KOPT-K1 (cell line): ENCODE results near the gene ACTG1.

Experiments
- H3K27ac ChIP-seq: fragments of 200-600 bp; sonication (generic); 2 replicates; pipeline ENCODE4 v1.5.1; 2016; ENCODE audit warnings: antibody characterized with exemption, mild to moderate bottlenecking, low read depth, low read length; ENCODE audit not compliant: poor library complexity, severe bottlenecking
- H3K36me3 ChIP-seq: fragments of 200-600 bp; sonication (generic); 2 replicates; pipeline ENCODE4 v1.5.1; 2017; ENCODE audit warnings: antibody characterized with exemption, mild to moderate bottlenecking, low read length, moderate library complexity; ENCODE audit not compliant: insufficient read depth
- H3K9me3 ChIP-seq: fragments of 200-600 bp; sonication (generic); 2 replicates; pipeline ENCODE4 v1.5.1; 2017; ENCODE audit warnings: antibody characterized with exemption, low read length, mild to moderate bottlenecking; ENCODE audit not compliant: insufficient read depth, poor library complexity, severe bottlenecking

The ACTG1 gene

GRCh38 chr17:81550285-81550684 lies 37.7 kb upstream of the ACTG1 start:
- peaks cover 53% of the 10 kb centered on the region for H3K36me3 ChIP-seq
- no peak overlapping the region for H3K27ac ChIP-seq
- H3K9me3 ChIP-seq: no peaks in the 10 kb centered on the region

- no peaks in the 10 kb centered on the region for H3K9me3 ChIP-seq
- H3K27ac ChIP-seq: no peak overlapping the region
- H3K36me3 ChIP-seq: peaks cover 57% of the 10 kb centered on the region
Measured at GRCh38 chr17:81549826-81550225, 37.2 kb upstream of the ACTG1 start.

GRCh38 chr17:81549031-81549557 lies 36.5 kb upstream of the ACTG1 start:
- Histone ChIP-seq H3K9me3 (no peaks in the 10 kb centered on the region), H3K27ac (no peak overlapping the region), H3K36me3 (peaks cover 65% of the 10 kb centered on the region)

GRCh38 chr17:81547614-81547982 lies 35.0 kb upstream of the ACTG1 start:
- Histone ChIP-seq H3K27ac (no peak overlapping the region), H3K9me3 (no peaks in the 10 kb centered on the region), H3K36me3 (peaks cover 80% of the 10 kb centered on the region)

GRCh38 chr17:81546906-81547613 lies 34.5 kb upstream of the ACTG1 start:
- Histone ChIP-seq H3K9me3 (no peaks in the 10 kb centered on the region), H3K27ac (no peak overlapping the region), H3K36me3 (peaks cover 85% of the 10 kb centered on the region)

GRCh38 chr17:81545160-81545949 lies 32.8 kb upstream of the ACTG1 start:
- Histone ChIP-seq H3K9me3 (no peaks in the 10 kb centered on the region), H3K36me3 (peaks cover 94% of the 10 kb centered on the region), H3K27ac (no peak overlapping the region)

GRCh38 chr17:81544281-81544974 lies 31.8 kb upstream of the ACTG1 start:
- Histone ChIP-seq H3K9me3 (no peaks in the 10 kb centered on the region), H3K27ac (no peak overlapping the region), H3K36me3 (peaks cover 94% of the 10 kb centered on the region)

GRCh38 chr17:81543756-81544155 lies 31.2 kb upstream of the ACTG1 start:
- Histone ChIP-seq H3K27ac (no peak overlapping the region), H3K9me3 (no peaks in the 10 kb centered on the region), H3K36me3 (peaks cover 96% of the 10 kb centered on the region)

GRCh38 chr17:81543339-81543675 lies 30.7 kb upstream of the ACTG1 start:
- H3K9me3 ChIP-seq: no peaks in the 10 kb centered on the region
- H3K27ac ChIP-seq: no peak overlapping the region
- H3K36me3 ChIP-seq: peaks cover 97% of the 10 kb centered on the region

- H3K36me3 ChIP-seq: peaks cover 97% of the 10 kb centered on the region
- H3K27ac ChIP-seq: no peak overlapping the region
- no peaks in the 10 kb centered on the region for H3K9me3 ChIP-seq
Measured at GRCh38 chr17:81542431-81543338, 30.1 kb upstream of the ACTG1 start.

GRCh38 chr17:81541123-81541522 lies 28.5 kb upstream of the ACTG1 start:
- Histone ChIP-seq H3K36me3 (peaks cover 85% of the 10 kb centered on the region), H3K27ac (no peak overlapping the region), H3K9me3 (no peaks in the 10 kb centered on the region)

GRCh38 chr17:81540676-81541027 lies 28.1 kb upstream of the ACTG1 start:
- Histone ChIP-seq H3K27ac (no peak overlapping the region), H3K36me3 (peaks cover 81% of the 10 kb centered on the region), H3K9me3 (no peaks in the 10 kb centered on the region)

- Histone ChIP-seq H3K9me3 (no peaks in the 10 kb centered on the region), H3K36me3 (peaks cover 75% of the 10 kb centered on the region), H3K27ac (no peak overlapping the region)
Measured at GRCh38 chr17:81539961-81540675, 27.5 kb upstream of the ACTG1 start.

GRCh38 chr17:81539571-81539900 lies 26.9 kb upstream of the ACTG1 start:
- Histone ChIP-seq H3K9me3 (no peaks in the 10 kb centered on the region), H3K36me3 (peaks cover 69% of the 10 kb centered on the region), H3K27ac (no peak overlapping the region)
